Type B pancreatic cell (in vitro differentiated cells): ENCODE data around the gene SLFN12L. TPM values are rescaled to one million over a fixed set of nuclear protein-coding genes. Genes with fewer than 3 reads are reported as not detected.
"Not testable (repeated sequence)": the region's sequence is repeated elsewhere in the genome, so short reads cannot be mapped to it uniquely, and the experiment has no call there.

Experiments
- DNase-seq: peaks from one replicate; pipeline ENCODE4 v3.0.0; 2021; ENCODE audit warnings: mixed read lengths; ENCODE audit not compliant: unreplicated experiment; ENCODE audit errors: extremely low spot score
- H3K27ac Mint-ChIP-seq: 2 replicates; pipeline ENCODE4 v1.8.0; 2021; ENCODE audit warnings: mild to moderate bottlenecking, mixed read lengths
- H3K27me3 Mint-ChIP-seq: 2 replicates; pipeline ENCODE4 v1.8.0; 2021; ENCODE audit warnings: mixed read lengths
- H3K36me3 Mint-ChIP-seq: 2 replicates; pipeline ENCODE4 v1.8.0; 2021; ENCODE audit warnings: mixed read lengths
- H3K4me1 Mint-ChIP-seq: one replicate; pipeline ENCODE4 v1.8.0; 2021; ENCODE audit warnings: mixed read lengths; ENCODE audit not compliant: unreplicated experiment
- H3K4me3 Mint-ChIP-seq: 2 replicates; pipeline ENCODE4 v1.8.0; 2021; ENCODE audit warnings: mild to moderate bottlenecking, mixed read lengths
- H3K9me3 Mint-ChIP-seq: 2 replicates; pipeline ENCODE4 v1.8.0; 2021; ENCODE audit warnings: mixed read lengths
- total RNA-seq: library from RNA; stranded (reverse); gene quantifications from 2 replicates; pipeline ENCODE4 v1.2.1, GENCODE V29; 2021; ENCODE audit warnings: low replicate concordance
- TF ChIP-seq, protein P1 (sequence below): fragments of 200-600 bp; sonication (generic); conservative IDR thresholded peaks from 2 replicates; pipeline ENCODE4 v1.5.0; 2021; ENCODE audit warnings: antibody characterized with exemption, mild to moderate bottlenecking

The SLFN12L gene
- total RNA-seq, 1 donor from 2014 or later = not detected

DNA sequence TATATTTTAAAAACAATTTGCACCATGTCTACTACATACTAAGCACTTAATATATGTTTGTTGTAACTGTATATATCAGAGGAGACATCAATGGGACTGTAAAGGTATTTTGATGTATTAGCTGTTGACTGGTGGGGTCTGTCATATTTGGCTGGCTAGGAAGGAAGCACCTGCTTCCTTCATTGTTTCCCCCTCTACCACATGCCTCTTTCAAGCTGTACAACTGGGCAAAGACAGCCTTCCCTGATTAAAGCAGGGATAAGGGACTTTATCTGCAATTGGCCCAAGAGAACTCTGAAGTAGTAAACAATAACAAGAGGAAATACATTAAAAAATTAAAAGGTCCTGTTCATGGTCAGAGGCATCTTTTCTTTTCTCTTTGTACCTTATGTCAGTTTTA lies 5.5 kb upstream of the SLFN12L start:
- TF ChIP-seq, protein P1, sequence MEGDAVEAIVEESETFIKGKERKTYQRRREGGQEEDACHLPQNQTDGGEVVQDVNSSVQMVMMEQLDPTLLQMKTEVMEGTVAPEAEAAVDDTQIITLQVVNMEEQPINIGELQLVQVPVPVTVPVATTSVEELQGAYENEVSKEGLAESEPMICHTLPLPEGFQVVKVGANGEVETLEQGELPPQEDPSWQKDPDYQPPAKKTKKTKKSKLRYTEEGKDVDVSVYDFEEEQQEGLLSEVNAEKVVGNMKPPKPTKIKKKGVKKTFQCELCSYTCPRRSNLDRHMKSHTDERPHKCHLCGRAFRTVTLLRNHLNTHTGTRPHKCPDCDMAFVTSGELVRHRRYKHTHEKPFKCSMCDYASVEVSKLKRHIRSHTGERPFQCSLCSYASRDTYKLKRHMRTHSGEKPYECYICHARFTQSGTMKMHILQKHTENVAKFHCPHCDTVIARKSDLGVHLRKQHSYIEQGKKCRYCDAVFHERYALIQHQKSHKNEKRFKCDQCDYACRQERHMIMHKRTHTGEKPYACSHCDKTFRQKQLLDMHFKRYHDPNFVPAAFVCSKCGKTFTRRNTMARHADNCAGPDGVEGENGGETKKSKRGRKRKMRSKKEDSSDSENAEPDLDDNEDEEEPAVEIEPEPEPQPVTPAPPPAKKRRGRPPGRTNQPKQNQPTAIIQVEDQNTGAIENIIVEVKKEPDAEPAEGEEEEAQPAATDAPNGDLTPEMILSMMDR = no peak
- no peak overlapping the region for H3K27ac Mint-ChIP-seq
- H3K36me3 Mint-ChIP-seq = no peaks in the 10 kb centered on the region
- H3K9me3 Mint-ChIP-seq = no peaks in the 10 kb centered on the region
- no peak for DNase-seq
- no peaks in the 10 kb centered on the region for H3K4me1 Mint-ChIP-seq
- H3K27me3 Mint-ChIP-seq = peaks cover 62% of the 10 kb centered on the region
- H3K4me3 Mint-ChIP-seq = no peak overlapping the region

DNA sequence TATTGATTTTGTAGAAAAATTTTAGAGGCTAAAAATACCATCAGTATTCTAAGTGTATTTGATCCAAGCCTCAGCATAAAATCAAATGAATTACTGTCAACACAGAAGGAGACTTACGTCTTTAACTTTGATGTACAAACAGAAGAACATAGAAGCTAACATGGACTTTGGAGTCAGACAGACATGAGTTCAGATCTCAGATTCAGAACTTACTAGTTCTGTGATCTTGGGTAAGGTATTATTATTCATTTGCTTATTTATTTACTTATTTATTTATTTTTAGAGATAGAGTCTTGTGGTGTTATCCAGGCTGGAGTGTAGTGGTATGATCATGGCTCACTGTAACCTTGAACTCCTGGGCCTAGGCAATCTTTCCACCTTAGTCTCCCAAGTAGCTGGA lies 4.0 kb upstream of the SLFN12L start:
- H3K4me1 Mint-ChIP-seq = no peaks in the 10 kb centered on the region
- H3K36me3 Mint-ChIP-seq = no peaks in the 10 kb centered on the region
- TF ChIP-seq, protein P1 = no peak

DNA sequence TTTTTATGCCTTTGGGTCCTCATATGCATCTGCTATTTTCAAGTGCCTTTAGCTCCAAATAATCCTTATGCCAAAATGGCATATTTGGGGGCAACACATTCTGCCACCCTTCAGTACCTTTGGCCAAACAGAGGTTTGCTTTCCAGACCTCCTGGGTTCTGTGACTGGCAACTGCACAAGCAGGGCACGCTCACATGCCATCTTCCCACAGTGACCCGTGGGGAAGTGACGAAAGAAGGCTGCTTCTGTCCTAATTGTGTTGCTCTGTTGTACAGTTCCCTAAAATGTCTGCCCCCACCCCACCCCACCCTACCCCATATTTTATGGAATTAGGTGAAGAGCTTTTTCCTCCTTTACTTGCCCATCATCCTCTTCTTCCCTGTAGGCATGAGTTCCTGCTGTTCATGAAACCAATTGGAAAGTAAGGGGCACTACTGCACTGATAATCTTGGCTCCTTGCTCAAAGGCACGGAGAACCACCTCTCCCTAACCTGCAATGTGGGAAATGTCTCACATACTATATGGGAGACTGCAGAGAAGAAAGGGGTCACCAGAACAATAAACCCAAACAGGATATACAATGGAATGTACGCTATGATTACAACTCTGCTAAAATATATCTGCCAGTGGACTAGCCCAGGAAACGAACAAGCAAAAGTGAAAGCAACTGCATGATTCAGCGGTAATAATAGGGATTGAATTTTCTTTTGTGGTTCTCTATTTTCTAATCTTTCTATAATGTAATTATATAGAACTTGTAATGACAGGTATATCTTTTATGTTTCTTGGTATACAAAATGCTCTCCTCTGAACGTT lies 3.3 kb upstream of the SLFN12L start:
- DNase-seq = no peak
- Mint-ChIP-seq H3K4me1 (no peaks in the 10 kb centered on the region), H3K27me3 (peaks cover 47% of the 10 kb centered on the region), H3K36me3 (no peaks in the 10 kb centered on the region), H3K27ac (no peak overlapping the region), H3K9me3 (no peaks in the 10 kb centered on the region), H3K4me3 (no peak overlapping the region)
- TF ChIP-seq, protein P1 = no peak

More for the DNA sequence above, 4.0 kb upstream of the SLFN12L start:
- Mint-ChIP-seq H3K9me3 (no peaks in the 10 kb centered on the region), H3K4me3 (no peak overlapping the region), H3K27ac (no peak overlapping the region), H3K27me3 (peaks cover 53% of the 10 kb centered on the region)
- no peak for DNase-seq

DNA sequence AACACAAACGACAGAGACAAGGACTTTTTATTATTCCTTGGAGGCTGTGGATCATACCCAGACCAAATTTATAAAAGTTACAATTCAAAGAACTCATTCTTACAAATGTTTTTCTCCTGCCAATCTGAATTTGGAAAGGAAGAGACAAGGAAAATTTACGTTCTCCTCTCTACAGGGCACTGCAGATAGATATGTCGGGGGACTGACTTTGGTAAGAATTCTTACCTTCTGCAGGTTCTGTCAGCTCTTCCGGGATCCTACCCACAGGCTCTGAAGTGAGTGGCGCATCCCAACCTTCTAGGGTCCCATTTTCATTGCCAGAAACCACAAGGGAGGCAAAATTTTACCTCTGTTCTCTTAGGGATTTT lies 2.2 kb upstream of the SLFN12L start:
- H3K27me3 Mint-ChIP-seq = peaks cover 38% of the 10 kb centered on the region

DNA sequence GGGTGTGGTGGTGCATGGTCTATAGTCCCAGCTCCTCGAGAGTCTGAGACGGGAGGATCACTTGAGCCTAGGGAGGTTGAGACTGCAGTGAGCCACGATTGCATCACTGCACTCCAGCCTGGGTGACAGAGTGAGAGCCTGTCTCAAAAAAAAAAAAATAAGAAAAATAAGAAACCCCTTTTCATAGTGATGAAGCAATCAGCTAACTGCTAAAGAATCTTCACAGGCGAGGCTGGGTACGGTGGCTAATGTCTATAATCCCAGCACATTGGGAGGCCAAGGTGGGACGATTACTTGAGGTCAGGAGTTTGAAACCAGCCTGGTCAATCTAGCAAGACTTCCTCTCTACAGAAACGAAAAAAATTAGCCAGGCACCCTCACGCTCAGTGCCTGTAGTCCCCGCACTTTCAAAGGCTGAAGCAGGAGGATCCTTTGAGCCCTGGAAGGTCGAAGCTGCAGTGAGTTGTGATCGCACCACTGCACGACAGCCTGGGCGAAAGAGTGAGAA lies 760 bp downstream of the SLFN12L start:
- Mint-ChIP-seq H3K27me3 (peaks cover 28% of the 10 kb centered on the region), H3K4me3 (no peak overlapping the region), H3K27ac (no peak overlapping the region), H3K4me1 (no peaks in the 10 kb centered on the region), H3K9me3 (no peaks in the 10 kb centered on the region), H3K36me3 (no peaks in the 10 kb centered on the region)
- TF ChIP-seq, protein P1 = no peak
- no peak for DNase-seq

More for the DNA sequence above, 2.2 kb upstream of the SLFN12L start:
- Mint-ChIP-seq H3K27ac (no peak overlapping the region), H3K4me3 (no peak overlapping the region), H3K4me1 (no peaks in the 10 kb centered on the region), H3K36me3 (no peaks in the 10 kb centered on the region), H3K9me3 (no peaks in the 10 kb centered on the region)
- no peak for DNase-seq
- TF ChIP-seq, protein P1 = peak; percentile 28

DNA sequence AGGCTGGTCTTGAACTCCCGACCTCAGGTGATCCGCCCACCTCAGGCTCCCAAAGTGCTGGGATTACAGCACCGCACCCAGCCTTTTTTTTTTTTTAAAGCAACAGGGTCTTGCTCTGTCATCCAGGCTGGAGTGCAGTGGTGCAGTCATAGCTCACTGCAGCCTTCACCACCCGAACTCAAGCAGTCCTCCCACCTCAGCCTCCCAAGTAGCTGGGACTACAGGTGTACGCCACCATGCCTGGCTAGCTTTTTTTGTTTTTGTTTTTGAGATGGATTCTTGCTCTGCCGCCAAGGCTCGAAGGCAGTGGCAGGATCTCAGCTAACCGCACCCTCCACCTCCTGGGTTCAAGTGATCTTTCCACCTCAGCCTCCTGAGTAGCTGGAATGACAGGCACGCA lies 2.1 kb downstream of the SLFN12L start:
- DNase-seq, H3K9me3 Mint-ChIP-seq, H3K4me3 Mint-ChIP-seq, H3K27ac Mint-ChIP-seq, H3K4me1 Mint-ChIP-seq, H3K36me3 Mint-ChIP-seq: not testable (repeated sequence)
- peaks cover 18% of the 10 kb centered on the region for H3K27me3 Mint-ChIP-seq
